Activated CD4-positive, alpha-beta memory T cell treated with anti-CD3 and anti-CD28 coated beads, Interleukin-2, amount 10 ng/mL, durations not matched to agents 7 days and 5 days (primary cell): ENCODE data around the gene PHC2. TPM values are rescaled to one million over a fixed set of nuclear protein-coding genes. Genes with fewer than 3 reads are reported as not detected.

Source experiments
- CTCF ChIA-PET: fragments of 350-600 bp; sonication (Branson Sonifier 250); formaldehyde crosslinking; loops from one replicate; lab custom pipeline; 2021; ENCODE audit warnings: antibody characterized with exemption, inconsistent platforms; lab: Charles Lee
- POLR2A ChIA-PET: fragments of 350-600 bp; sonication (Branson Sonifier 250); formaldehyde crosslinking; loops from one replicate; lab custom pipeline; 2021; ENCODE audit warnings: antibody characterized with exemption; lab: Charles Lee
- DNase-seq: peaks from one replicate; pipeline ENCODE4 v3.0.0-alpha.2; 2020
- H3K27ac Mint-ChIP-seq: one replicate; pipeline ENCODE4 v1.8.0; 2021; ENCODE audit warnings: mild to moderate bottlenecking, mixed read lengths
- H3K27me3 Mint-ChIP-seq: one replicate; pipeline ENCODE4 v1.8.0; 2021; ENCODE audit warnings: mixed read lengths
- H3K36me3 Mint-ChIP-seq: one replicate; pipeline ENCODE4 v1.8.0; 2021; ENCODE audit warnings: low read depth, mixed read lengths
- H3K4me1 Mint-ChIP-seq: one replicate; pipeline ENCODE4 v1.8.0; 2021; ENCODE audit warnings: mixed read lengths
- H3K4me3 Mint-ChIP-seq: one replicate; pipeline ENCODE4 v1.8.0; 2021; ENCODE audit warnings: mild to moderate bottlenecking, mixed read lengths
- H3K9me3 Mint-ChIP-seq: one replicate; pipeline ENCODE4 v1.8.0; 2021; ENCODE audit warnings: mixed read lengths
- total RNA-seq, 2 experiments: library from RNA; stranded (reverse); gene quantifications; one replicate each; pipeline ENCODE4 v1.2.3, GENCODE V29; 2021

Gene PHC2
- total RNA-seq, 2 experiments from 2014 or later = 41.3 to 42.9 TPM

GRCh38 chr1:33322870-33323585 is 107.9 kb downstream of the PHC2 start:
- ChIA-PET CTCF (no interaction called here), POLR2A (interaction anchor here (1.2 kb wide), 1 partner anchor 27 kb away, joined by 3 read pairs; no protein-coding TSS in a partner anchor)
- no peak for DNase-seq
- Mint-ChIP-seq H3K27ac (no peak overlapping the region), H3K27me3 (peaks cover 7% of the 10 kb centered on the region), H3K4me3 (no peak overlapping the region), H3K9me3 (no peaks in the 10 kb centered on the region), H3K4me1 (peaks cover 1% of the 10 kb centered on the region), H3K36me3 (peaks cover 26% of the 10 kb centered on the region)

GRCh38 chr1:33322109-33322508 is 108.8 kb downstream of the PHC2 start:
- POLR2A ChIA-PET = interaction anchor here (1.3 kb wide), 1 partner anchor 8 kb away, joined by 3 read pairs; no protein-coding TSS in a partner anchor
- no peak for DNase-seq
- peaks cover 10% of the 10 kb centered on the region for H3K27me3 Mint-ChIP-seq
- peaks cover 23% of the 10 kb centered on the region for H3K36me3 Mint-ChIP-seq
- CTCF ChIA-PET = no interaction called here
- H3K27ac Mint-ChIP-seq = no peak overlapping the region
- H3K4me3 Mint-ChIP-seq = no peak overlapping the region
- no peaks in the 10 kb centered on the region for H3K4me1 Mint-ChIP-seq
- H3K9me3 Mint-ChIP-seq = no peaks in the 10 kb centered on the region

GRCh38 chr1:33321178-33321577 is 109.7 kb downstream of the PHC2 start:
- CTCF ChIA-PET = interaction anchor here (1.2 kb wide), 1 partner anchor 26 kb away, joined by 4 read pairs; no protein-coding TSS in a partner anchor
- Mint-ChIP-seq H3K4me1 (no peaks in the 10 kb centered on the region), H3K4me3 (no peak overlapping the region), H3K36me3 (peaks cover 19% of the 10 kb centered on the region), H3K27me3 (peaks cover 14% of the 10 kb centered on the region), H3K27ac (no peak overlapping the region), H3K9me3 (no peaks in the 10 kb centered on the region)
- POLR2A ChIA-PET = interaction anchor here (1.3 kb wide), 1 partner anchor 9 kb away, joined by 3 read pairs; no protein-coding TSS in a partner anchor
- no peak for DNase-seq

GRCh38 chr1:33320619-33321165 is 110.2 kb downstream of the PHC2 start, which contains the start of gene A3GALT2:
Gene A3GALT2, minus strand, starts transcription at chr1:33321098. Its CDS starts 0 bp downstream, at chr1:33321098.
- peaks cover 18% of the 10 kb centered on the region for H3K27me3 Mint-ChIP-seq
- H3K27ac Mint-ChIP-seq = no peak within 1 kb of the TSS
- POLR2A ChIA-PET = interaction anchor here (0.9 to 1.3 kb wide), 2 partner anchors 9 to 25 kb away, joined by 3 read pairs; no protein-coding TSS in a partner anchor
- peaks cover under 1% of the 10 kb centered on the region for H3K4me1 Mint-ChIP-seq
- DNase-seq = no peak
- H3K9me3 Mint-ChIP-seq = no peaks in the 10 kb centered on the region
- no peak within 1 kb of the TSS for H3K4me3 Mint-ChIP-seq
- CTCF ChIA-PET = interaction anchor here (1.2 kb wide), 1 partner anchor 25 kb away, joined by 4 read pairs; no protein-coding TSS in a partner anchor
- peaks cover 14% of the 10 kb centered on the region for H3K36me3 Mint-ChIP-seq

- Mint-ChIP-seq H3K36me3 (peaks cover 9% of the 10 kb centered on the region), H3K27me3 (peaks cover 21% of the 10 kb centered on the region), H3K4me3 (no peak overlapping the region), H3K4me1 (peaks cover 3% of the 10 kb centered on the region), H3K9me3 (no peaks in the 10 kb centered on the region), H3K27ac (no peak overlapping the region)
- no peak for DNase-seq
- CTCF ChIA-PET = interaction anchor here (1.2 kb wide), 1 partner anchor 25 kb away, joined by 4 read pairs; no protein-coding TSS in a partner anchor
- POLR2A ChIA-PET = interaction anchor here (0.9 kb wide), 1 partner anchor 24 kb away, joined by 3 read pairs; no protein-coding TSS in a partner anchor
Measured at GRCh38 chr1:33319949-33320618, 110.8 kb downstream of the PHC2 start.

- POLR2A ChIA-PET = no interaction called here
- Mint-ChIP-seq H3K36me3 (peaks cover 5% of the 10 kb centered on the region), H3K4me3 (no peak overlapping the region), H3K4me1 (peaks cover 3% of the 10 kb centered on the region), H3K27ac (no peak overlapping the region), H3K27me3 (peaks cover 24% of the 10 kb centered on the region), H3K9me3 (no peaks in the 10 kb centered on the region)
- CTCF ChIA-PET = no interaction called here
- DNase-seq = no peak
Measured at GRCh38 chr1:33319186-33319948, 111.5 kb downstream of the PHC2 start.

- no peak for DNase-seq
- H3K27ac Mint-ChIP-seq = no peak overlapping the region
- H3K9me3 Mint-ChIP-seq = no peaks in the 10 kb centered on the region
- no peak overlapping the region for H3K4me3 Mint-ChIP-seq
- peaks cover 3% of the 10 kb centered on the region for H3K4me1 Mint-ChIP-seq
- no peaks in the 10 kb centered on the region for H3K36me3 Mint-ChIP-seq
- POLR2A ChIA-PET = no interaction called here
- CTCF ChIA-PET = no interaction called here
- H3K27me3 Mint-ChIP-seq = peaks cover 24% of the 10 kb centered on the region
Measured at GRCh38 chr1:33317946-33318345, 112.9 kb downstream of the PHC2 start.

GRCh38 chr1:33317354-33317753 is 113.5 kb downstream of the PHC2 start:
- no peaks in the 10 kb centered on the region for H3K9me3 Mint-ChIP-seq
- H3K4me3 Mint-ChIP-seq = no peak overlapping the region
- no peak for DNase-seq
- peaks cover 3% of the 10 kb centered on the region for H3K4me1 Mint-ChIP-seq
- ChIA-PET POLR2A (no interaction called here), CTCF (no interaction called here)
- H3K36me3 Mint-ChIP-seq = no peaks in the 10 kb centered on the region
- peaks cover 24% of the 10 kb centered on the region for H3K27me3 Mint-ChIP-seq
- no peak overlapping the region for H3K27ac Mint-ChIP-seq

- Mint-ChIP-seq H3K9me3 (no peaks in the 10 kb centered on the region), H3K27ac (no peak overlapping the region), H3K27me3 (peaks cover 24% of the 10 kb centered on the region), H3K4me3 (no peak overlapping the region), H3K36me3 (no peaks in the 10 kb centered on the region), H3K4me1 (peaks cover 3% of the 10 kb centered on the region)
- ChIA-PET POLR2A (no interaction called here), CTCF (no interaction called here)
- no peak for DNase-seq
Measured at GRCh38 chr1:33316601-33317000, 114.3 kb downstream of the PHC2 start.

- Mint-ChIP-seq H3K36me3 (no peaks in the 10 kb centered on the region), H3K27me3 (peaks cover 28% of the 10 kb centered on the region), H3K27ac (no peak overlapping the region), H3K9me3 (no peaks in the 10 kb centered on the region), H3K4me1 (peaks cover 3% of the 10 kb centered on the region), H3K4me3 (no peak overlapping the region)
- no peak for DNase-seq
- POLR2A ChIA-PET = no interaction called here
- CTCF ChIA-PET = interaction anchor here (0.7 to 1.4 kb wide), 2 partner anchors 19 to 447 kb away, joined by 3 to 5 read pairs; no protein-coding TSS in a partner anchor
Measured at GRCh38 chr1:33314416-33314815, 116.5 kb downstream of the PHC2 start.

- Mint-ChIP-seq H3K27me3 (peaks cover 17% of the 10 kb centered on the region), H3K9me3 (no peaks in the 10 kb centered on the region), H3K4me1 (peaks cover 3% of the 10 kb centered on the region), H3K4me3 (no peak overlapping the region), H3K36me3 (no peaks in the 10 kb centered on the region), H3K27ac (no peak overlapping the region)
- CTCF ChIA-PET = interaction anchor here (1.8 to 2.3 kb wide), 2 partner anchors 14 to 17 kb away, joined by 9 to 11 read pairs; no protein-coding TSS in a partner anchor
- POLR2A ChIA-PET = interaction anchor here (0.7 kb wide), 1 partner anchor 9 kb away, joined by 3 read pairs; no protein-coding TSS in a partner anchor
- DNase-seq = no peak
Measured at GRCh38 chr1:33312413-33312749, 118.5 kb downstream of the PHC2 start.

- CTCF ChIA-PET = interaction anchor here (1.8 to 2.3 kb wide), 2 partner anchors 14 to 16 kb away, joined by 9 to 11 read pairs; no protein-coding TSS in a partner anchor
- no peak for DNase-seq
- no peak overlapping the region for H3K27ac Mint-ChIP-seq
- no peak overlapping the region for H3K4me3 Mint-ChIP-seq
- no peaks in the 10 kb centered on the region for H3K9me3 Mint-ChIP-seq
- no peaks in the 10 kb centered on the region for H3K36me3 Mint-ChIP-seq
- POLR2A ChIA-PET = interaction anchor here (0.7 kb wide), 1 partner anchor 9 kb away, joined by 3 read pairs; no protein-coding TSS in a partner anchor
- H3K27me3 Mint-ChIP-seq = peaks cover 15% of the 10 kb centered on the region
- H3K4me1 Mint-ChIP-seq = peaks cover 3% of the 10 kb centered on the region
Measured at GRCh38 chr1:33311706-33312412, 119.0 kb downstream of the PHC2 start.
